Activated CD4-positive, alpha-beta memory T cell treated with anti-CD3 and anti-CD28 coated beads for 36 hours (primary cell): ENCODE data around the gene YIF1A. TPM values are rescaled to one million over a fixed set of nuclear protein-coding genes. Genes with fewer than 3 reads are reported as not detected.

Source experiments
- CTCF ChIA-PET: fragments of 350-600 bp; sonication (Branson Sonifier 250); formaldehyde crosslinking; loops from one replicate; lab custom pipeline; 2021; ENCODE audit warnings: antibody characterized with exemption, inconsistent platforms; lab: Charles Lee
- POLR2A ChIA-PET: fragments of 350-600 bp; sonication (Branson Sonifier 250); formaldehyde crosslinking; loops from one replicate; lab custom pipeline; 2021; ENCODE audit warnings: antibody characterized with exemption; lab: Charles Lee
- DNase-seq: peaks from one replicate; pipeline ENCODE4 v3.0.0-alpha.2; 2020
- H3K27ac Mint-ChIP-seq: one replicate; pipeline ENCODE4 v1.8.0; 2021; ENCODE audit warnings: mixed read lengths
- H3K27me3 Mint-ChIP-seq: one replicate; pipeline ENCODE4 v1.8.0; 2021; ENCODE audit warnings: mixed read lengths
- H3K36me3 Mint-ChIP-seq: one replicate; pipeline ENCODE4 v1.8.0; 2021; ENCODE audit warnings: mixed read lengths
- H3K4me1 Mint-ChIP-seq: one replicate; pipeline ENCODE4 v1.8.0; 2021; ENCODE audit warnings: low read depth, mixed read lengths
- H3K4me3 Mint-ChIP-seq: one replicate; pipeline ENCODE4 v1.8.0; 2021; ENCODE audit warnings: mild to moderate bottlenecking, mixed read lengths
- H3K9me3 Mint-ChIP-seq: one replicate; pipeline ENCODE4 v1.8.0; 2021; ENCODE audit warnings: mixed read lengths
- intact Hi-C: fragments of 100-400 bp; cut with micrococcal nuclease; formaldehyde crosslinking; loops from one replicate; pipeline ENCODE4 v1.15.1; 2023
- total RNA-seq, 2 experiments: library from RNA; stranded (reverse); gene quantifications; one replicate each; pipeline ENCODE4 v1.2.3, GENCODE V29; 2021

Gene YIF1A, protein sequence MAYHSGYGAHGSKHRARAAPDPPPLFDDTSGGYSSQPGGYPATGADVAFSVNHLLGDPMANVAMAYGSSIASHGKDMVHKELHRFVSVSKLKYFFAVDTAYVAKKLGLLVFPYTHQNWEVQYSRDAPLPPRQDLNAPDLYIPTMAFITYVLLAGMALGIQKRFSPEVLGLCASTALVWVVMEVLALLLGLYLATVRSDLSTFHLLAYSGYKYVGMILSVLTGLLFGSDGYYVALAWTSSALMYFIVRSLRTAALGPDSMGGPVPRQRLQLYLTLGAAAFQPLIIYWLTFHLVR
- 10 to 100 TPM; 63.1 to 65.8 TPM for total RNA-seq

DNA sequence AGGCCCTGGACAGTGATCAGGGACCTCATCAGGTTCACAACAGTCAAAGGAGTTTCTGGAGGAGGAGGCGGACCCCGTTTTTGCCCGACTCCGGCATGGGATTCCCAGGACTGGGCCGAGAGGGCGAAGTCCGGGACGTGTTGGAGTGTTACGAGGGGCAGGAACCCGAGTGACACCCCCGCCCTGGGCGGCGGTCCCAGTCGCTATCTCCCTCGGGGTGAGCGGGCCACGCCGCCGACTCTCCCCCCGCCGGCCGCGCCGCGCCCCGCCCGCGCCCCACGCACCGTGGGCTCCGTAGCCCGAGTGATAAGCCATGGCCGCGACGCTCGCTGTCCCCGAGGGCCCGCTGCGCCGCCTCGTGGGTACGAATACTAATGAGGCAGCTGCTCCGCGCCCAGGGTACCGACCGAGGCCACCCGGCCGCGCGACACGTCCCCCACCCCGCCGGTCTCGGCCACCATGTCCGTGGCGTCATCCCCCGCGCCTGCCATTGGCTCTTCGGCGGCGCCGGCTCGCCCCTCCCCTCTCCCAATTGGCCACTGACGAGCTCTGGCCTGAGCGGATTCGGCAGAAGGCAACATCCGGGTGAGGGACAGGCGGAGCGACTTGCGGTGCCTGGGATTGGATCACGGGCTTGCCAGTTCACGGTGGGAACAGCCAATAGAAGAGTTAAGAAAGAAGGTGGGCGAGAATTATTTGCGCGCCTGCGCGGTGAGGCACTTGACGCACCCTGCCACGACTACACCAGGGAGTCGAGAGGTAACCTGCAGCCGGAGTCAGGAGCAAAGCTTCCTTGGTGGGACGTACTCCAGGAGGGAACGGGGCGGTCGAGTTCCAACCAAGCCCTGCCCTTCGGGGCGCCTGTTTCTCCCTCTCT, at the start of gene YIF1A:
YIF1A (minus strand) TSS at position 473 of the 877 bp plus-strand sequence; CDS start at position 315, 158 bp downstream.
- intact Hi-C loops: loop anchor here (1.0 kb wide), 3 partner anchors 21 to 132 kb away; partner anchors contain the start of genes NPAS4 and RAB1B
- H3K9me3 Mint-ChIP-seq: no peaks in the 10 kb centered on the region
- peaks cover 12% of the 10 kb centered on the region for H3K27me3 Mint-ChIP-seq
- H3K4me1 Mint-ChIP-seq: peaks cover 33% of the 10 kb centered on the region
- peak within 1 kb of the TSS; percentile 91 for H3K27ac Mint-ChIP-seq
- ChIA-PET POLR2A (interaction anchor here (1.0 to 2.9 kb wide), 13 partner anchors 11 to 350 kb away, joined by 3 to 17 read pairs (median 3); partner anchors contain the start of genes BRMS1, MRPL11, RAB1B and RBM4), CTCF (interaction anchor here (0.7 to 2.2 kb wide), 11 partner anchors 9 to 150 kb away, joined by 3 to 25 read pairs (median 4); partner anchors contain the start of gene MRPL11)
- no peaks in the 10 kb centered on the region for H3K36me3 Mint-ChIP-seq
- peak; percentile 99 for DNase-seq
- H3K4me3 Mint-ChIP-seq: peak within 1 kb of the TSS; percentile 87

DNA sequence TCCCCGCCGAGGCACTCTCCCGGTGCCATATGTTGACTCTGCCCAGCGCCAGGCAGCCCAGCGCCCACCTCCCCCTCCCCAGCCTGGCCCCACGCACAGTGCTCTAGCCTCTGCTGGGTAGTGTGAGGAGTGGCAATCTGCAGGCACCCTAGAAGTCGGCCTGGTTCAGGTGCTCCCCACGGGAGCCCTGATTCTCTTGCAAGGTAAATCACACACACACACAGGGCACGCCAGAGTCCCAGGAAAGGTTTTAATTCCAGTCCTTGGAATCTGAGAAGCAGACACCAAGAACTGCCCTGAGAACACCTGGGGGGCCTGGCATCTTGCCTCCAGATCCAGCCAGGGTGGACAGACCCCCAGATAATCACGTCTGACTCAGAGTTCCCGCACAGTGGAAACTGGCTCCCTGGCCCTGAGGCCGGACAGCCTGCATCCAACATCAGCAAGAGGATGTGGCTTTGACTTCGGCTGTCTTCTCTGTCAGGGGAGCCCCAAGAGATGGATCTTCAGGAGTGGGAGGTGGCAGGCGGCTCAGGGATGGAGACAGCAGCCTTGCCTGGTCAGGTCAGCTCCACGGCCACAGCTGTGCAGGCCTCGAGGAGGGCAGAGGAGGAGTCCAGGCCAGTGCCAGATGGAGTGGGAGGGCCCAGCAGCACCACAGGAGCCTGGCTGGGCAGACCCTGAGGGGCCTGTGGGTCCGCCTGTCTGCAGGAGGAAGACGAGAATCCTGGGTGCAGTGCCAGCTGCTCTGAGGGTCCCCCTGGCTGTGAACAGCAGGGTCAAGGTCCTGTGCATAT, 48.4 kb upstream of the YIF1A start:
- H3K4me1 Mint-ChIP-seq: peaks cover 25% of the 10 kb centered on the region
- intact Hi-C loops: no loop called here
- ChIA-PET CTCF (interaction anchor here (1.3 to 3.1 kb wide), 2 partner anchors 25 kb away, joined by 5 to 30 read pairs; no protein-coding TSS in a partner anchor), POLR2A (no interaction called here)
- DNase-seq: no peak
- no peak overlapping the region for H3K27ac Mint-ChIP-seq
- H3K9me3 Mint-ChIP-seq: no peaks in the 10 kb centered on the region
- peak overlapping the region; percentile 8 for H3K4me3 Mint-ChIP-seq
- no peaks in the 10 kb centered on the region for H3K27me3 Mint-ChIP-seq
- H3K36me3 Mint-ChIP-seq: peaks cover 19% of the 10 kb centered on the region

DNA sequence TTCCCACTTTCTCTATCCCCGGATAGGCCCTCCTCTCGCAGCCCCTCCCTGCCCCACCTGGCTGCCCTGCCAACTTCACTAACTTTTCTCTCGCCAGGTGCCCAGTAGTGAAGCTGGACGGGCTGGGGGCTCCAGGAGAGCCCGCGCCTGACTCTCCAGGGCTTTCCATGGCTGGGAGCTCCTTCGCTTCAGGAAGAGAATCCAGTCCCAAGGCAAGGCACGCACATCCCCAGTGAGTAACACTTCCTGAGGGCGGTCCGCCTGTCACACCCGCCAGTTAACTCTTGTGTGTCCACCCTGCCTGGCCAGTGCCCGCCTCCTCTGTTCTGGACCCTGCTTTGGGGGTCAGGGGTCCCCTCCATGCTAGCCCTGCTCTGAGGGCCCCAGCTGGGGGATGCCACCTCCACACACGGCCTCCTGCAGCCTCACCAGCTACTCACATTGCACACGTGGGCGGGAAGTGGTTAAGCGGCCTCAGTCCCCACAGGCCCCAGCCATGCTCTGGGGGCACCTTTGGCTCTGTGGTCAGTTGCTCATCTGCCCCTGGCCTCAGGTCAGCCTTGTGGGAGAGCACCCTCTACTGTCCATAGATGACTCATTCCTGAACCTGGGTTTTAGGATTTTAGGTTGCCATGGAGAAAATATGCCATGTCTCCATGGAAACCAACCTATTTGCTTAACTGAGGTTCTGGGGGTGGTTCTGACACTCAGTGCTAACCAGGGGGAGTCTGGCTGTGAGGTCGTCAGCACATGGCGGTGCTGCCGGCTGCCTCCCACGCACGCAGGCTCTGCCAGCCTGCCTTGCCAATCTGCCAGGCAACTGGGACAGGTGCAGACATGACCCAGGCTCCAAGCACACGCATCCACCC, 47.5 kb upstream of the YIF1A start, which contains the start of gene RIN1:
RIN1 (minus strand) TSS at position 201 of the 869 bp plus-strand sequence; CDS start at position 169, 32 bp downstream.
- peaks cover 22% of the 10 kb centered on the region for H3K4me1 Mint-ChIP-seq
- no peaks in the 10 kb centered on the region for H3K9me3 Mint-ChIP-seq
- H3K4me3 Mint-ChIP-seq: peak within 1 kb of the TSS; percentile 61
- peaks cover 15% of the 10 kb centered on the region for H3K36me3 Mint-ChIP-seq
- intact Hi-C loops: no loop called here
- H3K27me3 Mint-ChIP-seq: no peaks in the 10 kb centered on the region
- CTCF ChIA-PET: interaction anchor here (0.7 to 3.1 kb wide), 4 partner anchors 8 to 54 kb away, joined by 3 to 30 read pairs (median 4); partner anchors contain the start of gene BRMS1
- peak; percentile 84 for DNase-seq
- H3K27ac Mint-ChIP-seq: peak within 1 kb of the TSS; percentile 23
- POLR2A ChIA-PET: no interaction called here

DNA sequence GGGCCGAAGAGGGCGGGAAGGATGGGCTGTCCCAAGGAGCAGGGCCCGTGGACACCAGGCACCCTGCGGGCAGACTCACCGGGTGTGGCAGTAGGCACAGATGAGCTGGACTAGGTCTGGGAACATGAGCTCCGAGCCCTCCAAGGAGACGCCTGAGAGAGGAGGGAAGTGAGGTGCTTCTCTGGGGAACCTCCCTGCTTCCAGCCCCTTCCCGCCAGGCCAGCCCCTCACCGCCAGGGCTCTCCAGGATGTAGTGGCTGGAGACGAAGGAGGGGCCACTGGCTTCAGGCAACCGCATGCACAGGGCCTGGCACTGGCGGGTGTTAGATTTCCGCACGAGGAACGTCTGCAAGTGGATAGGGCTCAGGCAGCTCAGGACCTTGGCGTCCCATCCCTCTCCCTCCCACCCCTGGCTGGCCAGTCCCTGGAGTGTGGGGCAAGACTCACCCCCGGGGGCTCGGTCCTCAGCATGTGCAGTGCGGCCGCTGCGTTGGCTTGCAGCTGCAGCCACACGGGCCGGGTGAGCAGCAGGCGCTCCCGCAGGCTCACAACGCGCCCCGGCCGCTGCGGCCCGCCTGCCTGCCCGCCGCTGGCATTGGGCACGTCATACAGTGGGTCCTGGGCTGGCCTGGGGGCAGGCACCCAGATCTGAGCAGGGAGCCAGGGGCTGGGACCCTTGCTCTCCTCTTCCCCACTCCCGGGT, 46.7 kb upstream of the YIF1A start:
- peaks cover 11% of the 10 kb centered on the region for H3K36me3 Mint-ChIP-seq
- no peak for DNase-seq
- peaks cover 21% of the 10 kb centered on the region for H3K4me1 Mint-ChIP-seq
- ChIA-PET POLR2A (no interaction called here), CTCF (interaction anchor here (0.7 to 3.1 kb wide), 8 partner anchors 9 to 113 kb away, joined by 3 to 30 read pairs (median 4); partner anchors contain the start of gene BRMS1)
- no peak overlapping the region for H3K27ac Mint-ChIP-seq
- no peak overlapping the region for H3K4me3 Mint-ChIP-seq
- H3K27me3 Mint-ChIP-seq: no peaks in the 10 kb centered on the region
- intact Hi-C loops: no loop called here
- no peaks in the 10 kb centered on the region for H3K9me3 Mint-ChIP-seq

DNA sequence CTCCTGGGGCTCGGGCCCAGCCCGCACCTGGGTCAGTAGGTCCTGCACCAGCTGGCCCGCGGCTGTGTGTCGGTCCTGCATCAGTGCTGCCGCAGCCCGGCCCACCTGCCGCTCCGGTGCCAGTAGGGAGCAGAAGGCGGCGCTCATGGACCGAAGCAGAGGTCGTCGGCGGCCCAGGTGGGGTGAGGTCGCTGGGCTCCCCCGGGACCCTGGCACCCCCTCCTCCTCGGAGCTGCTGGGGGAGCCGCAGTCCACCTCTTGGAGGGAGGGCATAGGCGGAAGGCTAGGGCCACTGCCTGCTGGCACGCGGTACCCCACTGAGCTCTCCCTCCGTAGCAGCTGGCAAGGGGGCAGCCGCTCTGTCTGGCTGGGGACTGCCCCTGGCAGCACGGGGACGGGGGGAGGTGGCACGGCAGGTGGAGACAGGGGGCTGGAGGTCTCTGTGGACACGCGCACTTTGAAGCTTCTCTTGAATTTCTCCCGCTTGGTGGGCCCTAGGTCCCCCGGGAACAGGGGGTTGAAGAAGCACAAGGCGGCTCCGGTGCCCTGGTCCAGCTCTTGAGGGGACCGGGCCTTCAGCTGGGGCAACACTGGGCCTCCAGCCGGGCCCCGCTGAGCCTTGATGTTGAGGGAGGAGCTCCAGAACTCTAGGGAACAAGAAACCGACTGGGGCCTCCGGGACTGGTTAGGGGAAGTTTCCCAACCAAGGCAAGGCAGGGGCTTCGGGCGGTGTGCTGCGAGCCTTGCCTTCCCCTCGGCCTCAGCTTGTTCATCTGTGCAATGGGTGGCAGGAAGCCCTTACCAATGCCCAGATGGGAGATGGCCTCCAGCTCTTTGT, 45.9 kb upstream of the YIF1A start:
- Mint-ChIP-seq H3K4me3 (no peak overlapping the region), H3K36me3 (peaks cover 9% of the 10 kb centered on the region), H3K4me1 (peaks cover 21% of the 10 kb centered on the region), H3K27me3 (no peaks in the 10 kb centered on the region), H3K27ac (no peak overlapping the region), H3K9me3 (no peaks in the 10 kb centered on the region)
- DNase-seq: no peak
- CTCF ChIA-PET: interaction anchor here (0.8 to 3.1 kb wide), 8 partner anchors 13 to 112 kb away, joined by 3 to 30 read pairs (median 4); partner anchors contain the start of gene MRPL11
- intact Hi-C loops: no loop called here
- POLR2A ChIA-PET: no interaction called here

DNA sequence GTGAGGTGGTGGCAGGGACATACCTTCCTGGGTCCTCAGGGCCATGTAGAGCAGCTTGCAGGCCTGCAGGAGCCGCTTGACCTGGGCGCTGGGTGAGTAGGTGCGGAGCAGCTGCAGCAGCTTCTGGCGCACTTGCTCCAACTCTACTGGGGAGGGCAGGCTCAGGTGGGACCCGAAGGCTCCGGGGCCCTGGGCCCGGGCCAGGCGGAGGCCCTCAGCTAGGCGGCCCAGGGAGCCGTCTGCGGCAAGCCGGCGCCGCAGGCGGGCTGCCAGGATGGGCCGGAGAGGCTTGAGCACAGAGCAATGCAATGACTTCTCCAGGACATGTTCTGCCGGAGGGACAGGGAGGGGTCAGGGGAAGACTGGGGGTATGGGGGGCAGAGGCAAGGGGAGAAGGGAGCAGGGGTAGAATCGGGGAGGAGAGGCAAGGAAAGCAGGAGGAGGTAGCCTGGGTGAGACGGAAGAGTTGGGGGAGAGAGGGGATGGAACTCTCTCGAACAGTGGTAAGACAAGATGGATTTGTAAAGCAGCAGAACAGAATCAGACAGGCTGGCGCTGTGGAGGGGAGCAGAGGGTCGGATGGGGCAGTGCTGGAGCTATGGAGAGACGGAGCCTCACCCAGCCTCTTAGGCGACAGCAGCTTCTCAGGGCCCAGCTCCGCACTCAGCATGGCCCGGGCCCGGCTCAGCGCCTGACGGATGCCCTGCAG, 45.1 kb upstream of the YIF1A start:
- CTCF ChIA-PET: interaction anchor here (1.0 to 3.1 kb wide), 7 partner anchors 13 to 112 kb away, joined by 3 to 30 read pairs (median 5); partner anchors contain the start of gene MRPL11
- Mint-ChIP-seq H3K27ac (no peak overlapping the region), H3K4me3 (no peak overlapping the region), H3K9me3 (no peaks in the 10 kb centered on the region), H3K36me3 (peaks cover 7% of the 10 kb centered on the region), H3K4me1 (peaks cover 21% of the 10 kb centered on the region), H3K27me3 (no peaks in the 10 kb centered on the region)
- POLR2A ChIA-PET: interaction anchor here (1.0 kb wide), 1 partner anchor 14 kb away, joined by 3 read pairs; no protein-coding TSS in a partner anchor
- no peak for DNase-seq
- intact Hi-C loops: no loop called here

DNA sequence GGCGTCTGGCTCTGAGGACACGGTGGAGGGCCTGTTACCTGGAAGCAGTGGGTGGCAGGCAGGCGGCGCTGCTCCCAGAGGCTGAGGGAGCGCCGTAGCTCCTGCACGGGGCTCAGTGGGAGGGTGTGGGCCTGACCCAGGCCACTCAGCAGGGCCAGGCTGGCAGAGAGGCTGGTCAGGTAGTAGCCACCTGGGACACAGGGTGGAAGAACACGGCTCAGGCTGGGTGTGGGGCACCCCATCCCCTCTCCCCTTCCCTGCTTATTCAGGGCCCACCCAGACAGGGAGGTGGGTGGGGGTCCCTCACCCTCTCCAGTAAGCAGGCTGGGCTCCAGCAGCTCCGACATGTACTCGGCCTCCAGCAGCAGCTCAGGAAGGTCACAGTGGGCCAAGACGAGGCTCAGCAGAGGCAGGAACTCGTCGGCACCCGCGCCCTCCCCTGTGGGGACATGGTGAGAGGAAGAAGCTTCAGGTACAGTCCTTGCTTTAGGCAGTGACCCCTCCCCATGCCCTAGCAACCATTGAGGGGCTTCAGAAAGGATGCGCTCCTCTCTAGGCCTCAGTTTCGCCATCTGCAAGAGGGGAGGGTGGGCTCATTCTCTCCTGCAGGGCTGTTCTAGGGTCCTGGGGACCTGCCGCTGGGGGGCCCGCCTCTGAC, 44.4 kb upstream of the YIF1A start:
- POLR2A ChIA-PET: interaction anchor here (1.0 to 1.2 kb wide), 2 partner anchors 15 to 21 kb away, joined by 3 read pairs; no protein-coding TSS in a partner anchor
- intact Hi-C loops: no loop called here
- peaks cover 7% of the 10 kb centered on the region for H3K36me3 Mint-ChIP-seq
- H3K9me3 Mint-ChIP-seq: no peaks in the 10 kb centered on the region
- no peak overlapping the region for H3K4me3 Mint-ChIP-seq
- CTCF ChIA-PET: interaction anchor here (2.4 to 2.5 kb wide), 2 partner anchors 20 to 53 kb away, joined by 6 to 9 read pairs; no protein-coding TSS in a partner anchor
- DNase-seq: no peak
- H3K27me3 Mint-ChIP-seq: no peaks in the 10 kb centered on the region
- peaks cover 25% of the 10 kb centered on the region for H3K4me1 Mint-ChIP-seq
- H3K27ac Mint-ChIP-seq: no peak overlapping the region

DNA sequence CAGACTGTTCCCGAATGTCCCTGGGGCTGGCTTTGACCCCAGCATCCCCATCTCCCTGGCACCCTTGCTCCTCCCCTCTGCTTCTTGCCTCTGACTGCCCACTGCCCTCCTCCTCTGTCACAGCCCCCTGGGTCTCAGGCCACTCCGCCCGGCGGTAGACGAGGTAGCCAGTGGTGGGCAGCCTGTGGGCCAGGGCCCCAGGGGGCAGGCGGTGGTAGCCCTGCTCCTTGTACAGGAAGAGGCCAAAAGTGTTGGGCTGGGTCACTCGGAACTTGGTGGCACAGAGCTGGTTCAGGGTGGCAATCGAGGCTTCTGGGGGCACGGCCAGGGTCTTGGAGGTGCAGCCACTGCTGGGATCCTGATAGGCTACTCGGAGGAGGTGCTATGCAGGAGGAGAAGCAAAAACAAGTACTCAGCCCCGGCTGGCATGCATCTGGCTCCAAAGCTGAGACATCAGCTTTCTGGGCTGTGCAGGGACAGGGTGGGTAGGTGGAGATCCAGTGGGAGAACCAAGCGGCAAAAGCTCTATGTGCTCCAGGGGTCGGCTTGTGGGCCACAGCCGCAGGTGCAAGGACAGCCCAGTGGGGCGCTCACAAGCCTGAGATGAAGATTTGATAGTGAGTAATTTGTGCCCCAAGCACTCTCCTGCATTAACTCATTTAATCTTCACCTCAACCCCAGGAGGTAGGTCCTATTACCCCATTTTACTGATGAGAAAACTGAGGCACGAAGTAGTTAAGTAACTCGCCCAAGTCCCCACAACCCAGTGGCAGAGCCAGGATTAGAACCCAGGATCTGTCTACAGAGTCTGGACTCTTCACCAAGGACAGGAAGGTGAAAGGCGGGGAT, 43.7 kb upstream of the YIF1A start:
- Mint-ChIP-seq H3K36me3 (peaks cover 7% of the 10 kb centered on the region), H3K27ac (no peak overlapping the region), H3K27me3 (no peaks in the 10 kb centered on the region), H3K4me3 (no peak overlapping the region), H3K9me3 (no peaks in the 10 kb centered on the region), H3K4me1 (peaks cover 31% of the 10 kb centered on the region)
- ChIA-PET CTCF (interaction anchor here (2.5 kb wide), 1 partner anchor 20 kb away, joined by 9 read pairs; no protein-coding TSS in a partner anchor), POLR2A (interaction anchor here (1.0 to 1.2 kb wide), 2 partner anchors 16 to 20 kb away, joined by 3 read pairs; no protein-coding TSS in a partner anchor)
- intact Hi-C loops: no loop called here
- no peak for DNase-seq
